DMS 273 (cell line): Measurements from ENCODE around the gene GLRX5.

Experiments
- DNase-seq: peaks from one replicate; lab custom pipeline; 2025; ENCODE audit not compliant: unreplicated experiment; lab: John Stamatoyannopoulos, UW

The GLRX5 gene

GRCh38 chr14:95531969-95532368, 2.9 kb upstream of the GLRX5 start:
- DNase-seq, result no peak

DNA sequence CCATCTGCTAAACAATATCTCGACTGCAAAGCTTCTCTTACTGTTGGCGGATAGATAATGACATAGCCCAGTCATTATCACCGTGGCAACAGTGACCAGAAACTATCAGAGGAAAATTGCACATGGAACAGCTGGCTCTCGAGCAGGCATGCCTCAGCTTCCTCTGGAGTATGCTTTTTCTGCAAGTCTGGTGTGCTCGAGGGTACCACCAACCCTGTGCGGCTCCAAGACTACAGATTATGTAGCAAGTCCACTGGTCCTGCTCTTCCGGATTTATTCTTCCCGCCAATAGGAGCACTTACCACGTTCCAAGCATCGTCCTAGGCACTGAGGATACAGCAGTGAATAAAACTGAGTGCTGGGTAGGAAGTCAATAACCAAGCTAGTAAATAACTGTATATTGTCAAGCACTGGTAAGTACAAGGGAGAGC, 1.4 kb upstream of the GLRX5 start:
- DNase-seq, result peak; percentile 90

DNA sequence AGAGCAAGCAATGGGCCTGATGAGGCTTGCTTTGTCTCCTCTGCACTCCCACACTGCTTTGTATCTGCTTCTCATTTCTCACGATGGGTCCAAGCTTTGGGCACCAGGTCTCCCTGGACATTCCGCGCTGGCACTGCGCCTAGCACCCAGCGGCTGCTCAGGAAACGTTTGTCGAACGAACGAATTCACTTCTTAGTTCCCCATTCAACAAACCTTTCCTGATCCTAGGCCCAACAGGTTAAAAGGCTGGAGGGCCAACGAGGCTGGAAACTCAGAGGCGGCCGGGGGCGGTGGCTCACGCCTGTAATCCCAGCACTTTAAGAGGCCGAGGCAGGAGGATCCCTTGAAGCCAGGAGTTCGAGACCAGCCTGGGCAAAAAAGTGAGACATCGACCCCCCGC, 1.0 kb upstream of the GLRX5 start:
- peak; percentile 61 for DNase-seq

- DNase-seq, result peak; percentile 63
Measured at GRCh38 chr14:95535226-95536021, 574 bp downstream of the GLRX5 start.

DNA sequence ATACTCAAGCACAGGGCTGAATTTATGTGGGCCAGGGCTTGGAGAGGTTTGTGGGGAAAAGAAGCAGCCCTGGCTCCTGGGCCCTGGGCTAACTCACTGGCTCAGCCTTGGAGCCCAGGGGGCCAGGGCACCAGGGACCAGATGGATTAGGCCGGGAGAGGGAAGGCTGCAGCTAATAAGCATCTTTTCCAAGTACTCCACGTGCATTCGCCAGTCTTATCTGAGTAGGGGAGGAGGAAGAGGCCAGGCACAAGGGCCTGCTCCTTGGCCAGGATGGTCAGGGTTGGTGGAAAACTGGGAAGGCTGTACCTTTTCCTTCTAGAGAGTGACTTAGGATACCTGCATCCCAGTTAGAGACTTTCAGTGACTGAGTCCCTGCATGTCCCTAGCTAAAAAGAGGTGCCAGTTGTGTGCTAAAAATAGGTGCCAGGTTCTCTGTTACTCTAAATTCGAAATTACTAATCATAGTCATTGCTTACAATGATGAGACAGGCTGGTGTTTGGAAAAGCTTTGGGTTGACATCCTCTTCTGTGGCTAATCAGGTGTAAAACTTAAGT, 1.3 kb downstream of the GLRX5 start:
- DNase-seq, result peak; percentile 58

GRCh38 chr14:95536671-95537070, 1.8 kb downstream of the GLRX5 start:
- peak; percentile 24 for DNase-seq

- no peak for DNase-seq
Measured at GRCh38 chr14:95537298-95538089, 2.6 kb downstream of the GLRX5 start.

- DNase-seq, result no peak
Measured at GRCh38 chr14:95538801-95539509, 4.1 kb downstream of the GLRX5 start.

GRCh38 chr14:95540236-95540855, 5.5 kb downstream of the GLRX5 start:
- DNase-seq, result no peak

- no peak for DNase-seq
Measured at GRCh38 chr14:95541346-95541745, 6.5 kb downstream of the GLRX5 start.

DNA sequence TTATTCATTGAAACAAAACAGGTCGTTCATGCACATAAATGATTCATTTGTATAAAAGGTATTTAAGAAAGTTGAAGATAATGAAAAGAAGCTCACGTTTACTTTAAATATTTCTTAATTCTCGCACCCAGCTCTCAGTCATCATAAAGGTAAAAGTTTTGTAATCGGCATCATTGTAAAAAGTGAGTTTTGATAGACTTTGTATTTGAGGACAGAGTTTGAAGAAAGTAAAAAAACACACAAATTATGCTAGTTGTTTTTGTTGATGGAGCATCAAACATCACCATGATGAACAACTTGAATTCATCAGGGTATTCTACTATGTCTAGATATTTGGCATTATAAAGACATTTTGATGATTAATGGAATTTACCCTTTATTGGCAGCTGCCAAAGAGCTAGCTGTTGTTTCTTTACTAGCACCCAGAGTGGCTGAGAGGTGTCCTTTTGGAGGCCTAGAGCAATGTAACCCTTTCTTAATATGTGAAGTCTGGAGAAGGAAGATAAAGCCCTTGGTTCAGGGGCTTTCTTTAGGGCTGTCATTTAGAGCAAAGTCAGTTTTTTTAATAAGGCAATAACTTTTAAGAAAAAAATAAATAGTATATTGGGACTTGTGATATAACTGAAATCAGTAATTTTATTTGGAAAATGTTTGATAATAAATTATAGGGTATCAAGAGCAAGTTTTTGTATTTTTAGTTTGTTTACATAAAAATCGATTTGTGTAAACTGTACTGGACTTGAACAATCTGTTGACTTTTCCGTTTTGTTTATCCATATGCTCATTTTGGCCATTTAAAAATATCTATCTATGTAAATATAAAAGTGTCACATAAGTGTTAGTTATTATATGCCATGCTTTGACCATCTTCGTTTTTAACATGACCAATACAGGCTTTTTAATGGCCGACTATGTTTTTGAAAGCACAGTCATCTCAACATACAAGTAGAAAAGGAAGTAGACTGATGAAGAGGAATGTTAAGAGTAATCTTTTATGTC, 7.4 kb downstream of the GLRX5 start:
- no peak for DNase-seq

GRCh38 chr14:95543021-95543420, 8.2 kb downstream of the GLRX5 start:
- DNase-seq, result no peak

DNA sequence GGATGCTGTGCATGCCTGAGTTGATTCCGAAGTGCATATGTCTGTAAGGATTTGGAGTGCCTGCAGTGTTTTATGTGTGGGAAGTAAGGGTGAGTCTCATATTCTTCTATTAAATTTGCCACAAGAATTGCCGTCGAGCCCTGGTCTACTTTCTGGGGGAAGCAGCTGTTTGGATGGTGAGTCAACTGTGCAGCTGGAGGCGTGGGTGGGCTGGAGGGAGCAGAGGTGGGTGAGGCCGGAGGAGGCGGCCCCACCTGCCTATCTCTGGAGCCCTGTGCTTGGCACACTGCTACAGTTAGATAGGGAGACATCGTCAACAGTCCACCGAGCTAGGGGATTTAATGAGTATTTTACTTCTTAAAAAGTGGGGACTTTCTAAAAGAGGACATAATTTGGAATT, 9.7 kb downstream of the GLRX5 start:
- DNase-seq, result peak; percentile 22

DNA sequence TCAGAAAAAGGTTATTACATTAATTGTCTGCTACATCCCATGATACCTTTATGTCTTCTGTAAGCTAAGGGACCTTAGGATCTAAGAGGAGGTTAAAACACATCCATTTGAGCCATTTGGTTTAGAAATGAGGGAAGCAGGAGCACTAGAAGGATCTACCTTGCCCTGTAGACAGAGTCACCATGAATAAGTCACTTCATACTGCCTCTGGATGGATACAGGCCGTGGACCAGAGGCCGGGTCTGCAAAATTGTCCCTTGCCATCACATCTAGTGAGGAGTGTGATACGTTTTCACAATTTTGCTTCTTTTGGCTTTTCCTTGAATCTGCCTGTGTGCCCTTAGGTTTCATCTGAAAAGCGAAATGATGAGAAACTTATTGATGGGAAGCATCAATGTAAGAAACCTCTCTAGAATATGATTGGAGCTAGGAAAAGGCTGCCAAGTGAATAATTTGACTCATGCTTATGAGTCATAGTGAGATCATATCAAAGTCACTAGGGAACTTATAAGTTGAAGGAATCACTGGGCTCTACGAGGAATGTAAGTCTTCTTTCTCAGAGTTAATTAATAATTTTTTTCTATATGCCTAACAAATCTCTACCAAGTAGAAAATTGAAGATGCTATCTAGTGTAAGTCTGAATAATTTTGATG, 10.8 kb downstream of the GLRX5 start:
- DNase-seq, result peak; percentile 17

DNA sequence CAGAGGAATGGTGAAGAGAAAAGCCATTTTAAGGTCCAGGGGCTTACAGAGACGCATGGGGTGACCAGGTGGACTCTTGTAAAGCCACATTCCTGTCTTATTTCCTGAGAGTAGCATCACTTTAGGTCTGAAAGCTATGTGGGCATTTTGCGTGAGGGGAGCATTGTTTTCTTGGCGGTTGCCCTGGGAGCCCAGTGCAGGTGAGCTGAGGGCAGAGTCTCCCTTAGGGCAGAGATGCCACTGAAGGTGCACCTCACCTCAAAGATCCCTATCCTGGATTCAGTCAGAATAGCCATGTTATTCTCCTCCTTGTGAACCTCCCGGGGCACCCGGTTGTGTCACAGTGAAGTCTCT, 12.4 kb downstream of the GLRX5 start:
- DNase-seq, result no peak

- no peak for DNase-seq
Measured at GRCh38 chr14:95547626-95548327, 12.9 kb downstream of the GLRX5 start.

- DNase-seq, result no peak
Measured at GRCh38 chr14:95548328-95548929, 13.6 kb downstream of the GLRX5 start.
